HepG2 (cell line): ENCODE data around the gene NOTCH4. TPM values are rescaled to one million over a fixed set of nuclear protein-coding genes. Genes with fewer than 3 reads are reported as not detected.

Experiments used
- ATF7-NPFF ChIP-seq: sonication (generic); formaldehyde crosslinking; IDR thresholded peaks from 2 replicates; pipeline ENCODE4 v1.8.1; 2023; ENCODE audit warnings: mild to moderate bottlenecking, low read depth, missing genetic modification reagents, moderate library complexity
- CEBPG ChIP-seq: IDR thresholded peaks from 2 replicates; pipeline ENCODE4 v1.6.1; 2016
- FOSL2 ChIP-seq: sonication (generic); formaldehyde crosslinking; IDR thresholded peaks from 2 replicates; pipeline ENCODE4 v1.4.0; 2020; ENCODE audit warnings: missing genetic modification reagents
- IKZF4 ChIP-seq: sonication (generic); formaldehyde crosslinking; IDR thresholded peaks from 2 replicates; pipeline ENCODE4 v1.5.1; 2020; ENCODE audit warnings: borderline replicate concordance, mild to moderate bottlenecking, low read depth, missing genetic modification reagents; ENCODE audit errors: not compliant biosample characterization
- MATR3 ChIP-seq: sonication (generic); formaldehyde crosslinking; IDR thresholded peaks from 2 replicates; pipeline ENCODE4 v1.4.0; 2020; ENCODE audit warnings: missing genetic modification reagents
- TARDBP ChIP-seq: sonication (generic); formaldehyde crosslinking; IDR thresholded peaks from 2 replicates; pipeline ENCODE4 v1.8.0; 2022; ENCODE audit warnings: mild to moderate bottlenecking, missing genetic modification reagents
- ZNF546 ChIP-seq: sonication (generic); formaldehyde crosslinking; conservative IDR thresholded peaks from 2 replicates; pipeline ENCODE4 v1.8.1; 2023; ENCODE audit warnings: mild to moderate bottlenecking, missing genetic modification reagents
- ZNF589 ChIP-seq: sonication (generic); formaldehyde crosslinking; conservative IDR thresholded peaks from 2 replicates; pipeline ENCODE4 v1.8.0; 2022; ENCODE audit warnings: mild to moderate bottlenecking, moderate library complexity, missing genetic modification reagents
- ZNF644 ChIP-seq: IDR thresholded peaks from 2 replicates; pipeline ENCODE4 v1.6.1; 2016; ENCODE audit warnings: low read depth
- ZNF724P ChIP-seq: sonication (generic); formaldehyde crosslinking; IDR thresholded peaks from 2 replicates; pipeline ENCODE4 v1.8.0; 2022; ENCODE audit warnings: missing genetic modification reagents, borderline replicate concordance
- ZNF749 ChIP-seq: sonication (generic); formaldehyde crosslinking; IDR thresholded peaks from 2 replicates; pipeline ENCODE4 v1.8.0; 2022; ENCODE audit warnings: mild to moderate bottlenecking, missing genetic modification reagents, moderate library complexity, borderline replicate concordance
- polyA plus RNA-seq, 8 experiments: library from polyadenylated mRNA; depleted of rRNA in 3 of 8; stranded (reverse) in 7 of 8; unstranded in 1 of 8; fragments of >200 nt; fragmentation: Illumina TruSeq in 4 of 8; extraction: Trizol in 4 of 8; gene quantifications; 2 replicates each; pipeline versions ENCODE4 v1.2.1 to v1.2.3, GENCODE V29; 2011 to 2016; ENCODE audit warnings: low read depth in 4 of 8, missing spikeins in 1 of 8, mixed read lengths in 1 of 8; ENCODE audit not compliant: insufficient read depth in 1 of 8
- total RNA-seq, 5 experiments: library from RNA; depleted of rRNA; stranded (reverse); fragments of >200 nt; fragmentation: Illumina TruSeq; extraction: Trizol; gene quantifications; 2 replicates each; pipeline ENCODE4 v1.2.3, GENCODE V29; 2016; ENCODE audit warnings: low read depth in 1 of 5
- TF ChIP-seq, protein P1 (sequence below): sonication (generic); formaldehyde crosslinking; IDR thresholded peaks from 2 replicates; pipeline ENCODE4 v1.5.0; 2020; ENCODE audit warnings: missing genetic modification reagents, mild to moderate bottlenecking, borderline replicate concordance
- TF ChIP-seq, protein P2 (sequence below): sonication (generic); formaldehyde crosslinking; IDR thresholded peaks from 2 replicates; pipeline ENCODE4 v1.8.0; 2022; ENCODE audit warnings: mild to moderate bottlenecking, missing genetic modification reagents, moderate library complexity
- TF ChIP-seq, protein P3 (sequence below): sonication (generic); formaldehyde crosslinking; IDR thresholded peaks from 2 replicates; pipeline ENCODE4 v1.8.1; 2023; ENCODE audit warnings: mild to moderate bottlenecking, missing genetic modification reagents
- TF ChIP-seq, protein P4 (sequence below): IDR thresholded peaks from 2 replicates; pipeline ENCODE4 v1.6.1; 2012; ENCODE audit warnings: low read length, improper control_type of control experiment
- TF ChIP-seq, protein P5 (sequence below): sonication (generic); formaldehyde crosslinking; IDR thresholded peaks from 2 replicates; pipeline ENCODE4 v1.8.1; 2022; ENCODE audit warnings: low read depth, mild to moderate bottlenecking, missing genetic modification reagents
- TF ChIP-seq, protein P6 (sequence below): sonication (generic); formaldehyde crosslinking; IDR thresholded peaks from 2 replicates; pipeline ENCODE4 v1.9.0; 2021; ENCODE audit warnings: missing genetic modification reagents, mild to moderate bottlenecking, borderline replicate concordance

Gene NOTCH4
- total and polyA plus RNA-seq, 2 of the 13 experiments (the other 11 are each of a cell fraction or from before 2014, with no cell fraction given), result 0.51 to 0.83 TPM

DNA sequence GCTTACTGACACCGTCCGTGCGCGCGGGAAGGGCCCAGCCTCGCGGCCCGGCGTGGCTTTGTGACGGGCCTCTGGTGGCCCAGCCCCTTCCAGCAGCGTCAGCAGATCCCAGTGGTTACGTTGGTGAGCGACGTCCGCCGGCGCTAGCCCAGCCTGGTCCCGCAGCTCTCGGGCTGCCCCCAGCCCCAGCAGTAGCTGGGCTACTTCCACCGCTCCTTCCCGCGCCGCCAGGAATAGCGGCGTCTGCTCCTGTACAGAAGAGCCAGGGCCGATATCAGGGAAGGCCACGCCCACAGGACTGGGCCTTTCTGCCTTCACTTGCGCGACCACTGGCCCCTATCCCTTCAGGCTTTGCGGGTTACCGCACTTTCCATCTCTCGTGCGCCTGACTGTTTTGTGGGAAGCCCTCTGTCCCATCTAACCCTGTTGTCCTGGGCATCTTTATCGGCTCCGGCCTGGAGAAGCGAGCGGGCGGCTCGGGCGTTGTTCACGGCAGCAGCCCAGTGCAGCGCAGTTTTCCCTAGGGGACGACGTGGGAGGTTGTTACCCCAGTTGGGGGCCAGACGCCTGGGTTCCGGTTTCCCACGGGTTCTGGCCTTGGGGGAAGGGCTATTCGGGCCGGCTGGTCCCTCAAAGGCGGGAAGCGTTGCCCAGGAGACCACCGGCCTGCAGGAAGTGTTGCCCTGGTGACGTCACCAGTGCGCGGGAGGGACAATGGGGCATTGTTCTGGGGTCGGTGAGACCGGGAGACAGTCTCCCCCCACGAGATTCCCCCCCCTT, 27.8 kb downstream of the NOTCH4 start (continued):
- TF ChIP-seq, protein P1, sequence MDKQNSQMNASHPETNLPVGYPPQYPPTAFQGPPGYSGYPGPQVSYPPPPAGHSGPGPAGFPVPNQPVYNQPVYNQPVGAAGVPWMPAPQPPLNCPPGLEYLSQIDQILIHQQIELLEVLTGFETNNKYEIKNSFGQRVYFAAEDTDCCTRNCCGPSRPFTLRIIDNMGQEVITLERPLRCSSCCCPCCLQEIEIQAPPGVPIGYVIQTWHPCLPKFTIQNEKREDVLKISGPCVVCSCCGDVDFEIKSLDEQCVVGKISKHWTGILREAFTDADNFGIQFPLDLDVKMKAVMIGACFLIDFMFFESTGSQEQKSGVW (CRISPR knock-in tag), result no peak
- TF ChIP-seq, protein P2, sequence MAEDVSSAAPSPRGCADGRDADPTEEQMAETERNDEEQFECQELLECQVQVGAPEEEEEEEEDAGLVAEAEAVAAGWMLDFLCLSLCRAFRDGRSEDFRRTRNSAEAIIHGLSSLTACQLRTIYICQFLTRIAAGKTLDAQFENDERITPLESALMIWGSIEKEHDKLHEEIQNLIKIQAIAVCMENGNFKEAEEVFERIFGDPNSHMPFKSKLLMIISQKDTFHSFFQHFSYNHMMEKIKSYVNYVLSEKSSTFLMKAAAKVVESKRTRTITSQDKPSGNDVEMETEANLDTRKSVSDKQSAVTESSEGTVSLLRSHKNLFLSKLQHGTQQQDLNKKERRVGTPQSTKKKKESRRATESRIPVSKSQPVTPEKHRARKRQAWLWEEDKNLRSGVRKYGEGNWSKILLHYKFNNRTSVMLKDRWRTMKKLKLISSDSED, result no peak
- TF ChIP-seq, protein P3, sequence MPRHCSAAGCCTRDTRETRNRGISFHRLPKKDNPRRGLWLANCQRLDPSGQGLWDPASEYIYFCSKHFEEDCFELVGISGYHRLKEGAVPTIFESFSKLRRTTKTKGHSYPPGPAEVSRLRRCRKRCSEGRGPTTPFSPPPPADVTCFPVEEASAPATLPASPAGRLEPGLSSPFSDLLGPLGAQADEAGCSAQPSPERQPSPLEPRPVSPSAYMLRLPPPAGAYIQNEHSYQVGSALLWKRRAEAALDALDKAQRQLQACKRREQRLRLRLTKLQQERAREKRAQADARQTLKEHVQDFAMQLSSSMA, result no peak; the same call in 1 of the 2 replicates
- TF ChIP-seq ZNF589, result peak; percentile 64; the same call in 1 of the 2 replicates
- TF ChIP-seq, protein P4, sequence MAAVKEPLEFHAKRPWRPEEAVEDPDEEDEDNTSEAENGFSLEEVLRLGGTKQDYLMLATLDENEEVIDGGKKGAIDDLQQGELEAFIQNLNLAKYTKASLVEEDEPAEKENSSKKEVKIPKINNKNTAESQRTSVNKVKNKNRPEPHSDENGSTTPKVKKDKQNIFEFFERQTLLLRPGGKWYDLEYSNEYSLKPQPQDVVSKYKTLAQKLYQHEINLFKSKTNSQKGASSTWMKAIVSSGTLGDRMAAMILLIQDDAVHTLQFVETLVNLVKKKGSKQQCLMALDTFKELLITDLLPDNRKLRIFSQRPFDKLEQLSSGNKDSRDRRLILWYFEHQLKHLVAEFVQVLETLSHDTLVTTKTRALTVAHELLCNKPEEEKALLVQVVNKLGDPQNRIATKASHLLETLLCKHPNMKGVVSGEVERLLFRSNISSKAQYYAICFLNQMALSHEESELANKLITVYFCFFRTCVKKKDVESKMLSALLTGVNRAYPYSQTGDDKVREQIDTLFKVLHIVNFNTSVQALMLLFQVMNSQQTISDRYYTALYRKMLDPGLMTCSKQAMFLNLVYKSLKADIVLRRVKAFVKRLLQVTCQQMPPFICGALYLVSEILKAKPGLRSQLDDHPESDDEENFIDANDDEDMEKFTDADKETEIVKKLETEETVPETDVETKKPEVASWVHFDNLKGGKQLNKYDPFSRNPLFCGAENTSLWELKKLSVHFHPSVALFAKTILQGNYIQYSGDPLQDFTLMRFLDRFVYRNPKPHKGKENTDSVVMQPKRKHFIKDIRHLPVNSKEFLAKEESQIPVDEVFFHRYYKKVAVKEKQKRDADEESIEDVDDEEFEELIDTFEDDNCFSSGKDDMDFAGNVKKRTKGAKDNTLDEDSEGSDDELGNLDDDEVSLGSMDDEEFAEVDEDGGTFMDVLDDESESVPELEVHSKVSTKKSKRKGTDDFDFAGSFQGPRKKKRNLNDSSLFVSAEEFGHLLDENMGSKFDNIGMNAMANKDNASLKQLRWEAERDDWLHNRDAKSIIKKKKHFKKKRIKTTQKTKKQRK, result no peak
- TF ChIP-seq MATR3 (CRISPR knock-in tag), result no peak
- TF ChIP-seq ZNF644 (CRISPR knock-in tag), result no peak
- peak; percentile 88; the same call in 1 of the 2 replicates for TF ChIP-seq ZNF546 (CRISPR knock-in tag)
- TF ChIP-seq IKZF4 (CRISPR knock-in tag), result peak; percentile 38
- TF ChIP-seq ATF7-NPFF (CRISPR knock-in tag), result peak; percentile 86
- TF ChIP-seq CEBPG (CRISPR knock-in tag), result peak; percentile 13; the same call in 1 of the 2 replicates
- peak; percentile 94; the same call in 1 of the 2 replicates for TF ChIP-seq ZNF749 (CRISPR knock-in tag)
- no peak; the same call in 1 of the 2 replicates for TF ChIP-seq ZNF724P (CRISPR knock-in tag)
- TF ChIP-seq, protein P5, sequence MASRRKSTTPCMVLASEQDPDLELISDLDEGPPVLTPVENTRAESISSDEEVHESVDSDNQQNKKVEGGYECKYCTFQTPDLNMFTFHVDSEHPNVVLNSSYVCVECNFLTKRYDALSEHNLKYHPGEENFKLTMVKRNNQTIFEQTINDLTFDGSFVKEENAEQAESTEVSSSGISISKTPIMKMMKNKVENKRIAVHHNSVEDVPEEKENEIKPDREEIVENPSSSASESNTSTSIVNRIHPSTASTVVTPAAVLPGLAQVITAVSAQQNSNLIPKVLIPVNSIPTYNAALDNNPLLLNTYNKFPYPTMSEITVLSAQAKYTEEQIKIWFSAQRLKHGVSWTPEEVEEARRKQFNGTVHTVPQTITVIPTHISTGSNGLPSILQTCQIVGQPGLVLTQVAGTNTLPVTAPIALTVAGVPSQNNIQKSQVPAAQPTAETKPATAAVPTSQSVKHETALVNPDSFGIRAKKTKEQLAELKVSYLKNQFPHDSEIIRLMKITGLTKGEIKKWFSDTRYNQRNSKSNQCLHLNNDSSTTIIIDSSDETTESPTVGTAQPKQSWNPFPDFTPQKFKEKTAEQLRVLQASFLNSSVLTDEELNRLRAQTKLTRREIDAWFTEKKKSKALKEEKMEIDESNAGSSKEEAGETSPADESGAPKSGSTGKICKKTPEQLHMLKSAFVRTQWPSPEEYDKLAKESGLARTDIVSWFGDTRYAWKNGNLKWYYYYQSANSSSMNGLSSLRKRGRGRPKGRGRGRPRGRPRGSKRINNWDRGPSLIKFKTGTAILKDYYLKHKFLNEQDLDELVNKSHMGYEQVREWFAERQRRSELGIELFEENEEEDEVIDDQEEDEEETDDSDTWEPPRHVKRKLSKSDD (CRISPR knock-in tag), result peak; percentile 97
- TF ChIP-seq TARDBP (CRISPR knock-in tag), result peak; percentile 23; the same call in 1 of the 2 replicates
- TF ChIP-seq FOSL2 (CRISPR knock-in tag), result peak; percentile 34; the same call in 1 of the 2 replicates
- TF ChIP-seq, protein P6, sequence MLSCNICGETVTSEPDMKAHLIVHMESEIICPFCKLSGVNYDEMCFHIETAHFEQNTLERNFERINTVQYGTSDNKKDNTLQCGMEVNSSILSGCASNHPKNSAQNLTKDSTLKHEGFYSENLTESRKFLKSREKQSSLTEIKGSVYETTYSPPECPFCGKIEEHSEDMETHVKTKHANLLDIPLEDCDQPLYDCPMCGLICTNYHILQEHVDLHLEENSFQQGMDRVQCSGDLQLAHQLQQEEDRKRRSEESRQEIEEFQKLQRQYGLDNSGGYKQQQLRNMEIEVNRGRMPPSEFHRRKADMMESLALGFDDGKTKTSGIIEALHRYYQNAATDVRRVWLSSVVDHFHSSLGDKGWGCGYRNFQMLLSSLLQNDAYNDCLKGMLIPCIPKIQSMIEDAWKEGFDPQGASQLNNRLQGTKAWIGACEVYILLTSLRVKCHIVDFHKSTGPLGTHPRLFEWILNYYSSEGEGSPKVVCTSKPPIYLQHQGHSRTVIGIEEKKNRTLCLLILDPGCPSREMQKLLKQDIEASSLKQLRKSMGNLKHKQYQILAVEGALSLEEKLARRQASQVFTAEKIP (CRISPR knock-in tag), result no peak
